HG03521 (cell line): ENCODE measurements around the gene ATG7.
"Not testable (repeated sequence)": the region's sequence is repeated elsewhere in the genome, so short reads cannot be mapped to it uniquely, and the experiment has no call there.

Source experiments
- ATAC-seq: cut with Tn5 transposase; IDR thresholded peaks from one replicate; pipeline ENCODE4 v1.9.1; 2021; ENCODE audit warnings: mild to moderate bottlenecking, moderate library complexity; ENCODE audit not compliant: unreplicated experiment

Gene ATG7

DNA sequence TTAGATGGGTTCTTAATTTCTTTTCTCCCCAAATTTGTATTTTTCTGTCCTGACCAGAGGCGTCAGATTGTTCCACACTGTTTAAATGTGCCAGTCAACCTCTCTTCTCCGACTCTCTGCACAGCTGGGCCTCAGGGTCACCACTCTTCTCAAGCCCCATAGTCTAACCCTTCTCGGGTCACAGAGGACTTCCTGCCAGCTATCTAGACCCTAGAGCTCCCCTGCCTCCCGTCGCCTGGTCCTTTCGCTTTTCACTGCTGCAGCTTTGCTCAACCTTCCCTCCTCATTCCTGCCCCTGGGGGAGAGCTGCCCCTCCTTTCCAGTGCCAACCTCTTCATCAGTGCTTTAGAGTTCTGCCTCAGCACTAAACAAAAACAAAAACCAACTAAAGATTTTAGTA is 151.7 kb downstream of the ATG7 start:
- no peak for ATAC-seq

- no peak for ATAC-seq
These were observed 152.1 kb downstream of the ATG7 start for GRCh38 chr3:11424277-11424676.

- no peak for ATAC-seq
These were observed 158.0 kb downstream of the ATG7 start for GRCh38 chr3:11430207-11430606.

GRCh38 chr3:11430624-11431023 is 158.4 kb downstream of the ATG7 start:
- no peak for ATAC-seq

DNA sequence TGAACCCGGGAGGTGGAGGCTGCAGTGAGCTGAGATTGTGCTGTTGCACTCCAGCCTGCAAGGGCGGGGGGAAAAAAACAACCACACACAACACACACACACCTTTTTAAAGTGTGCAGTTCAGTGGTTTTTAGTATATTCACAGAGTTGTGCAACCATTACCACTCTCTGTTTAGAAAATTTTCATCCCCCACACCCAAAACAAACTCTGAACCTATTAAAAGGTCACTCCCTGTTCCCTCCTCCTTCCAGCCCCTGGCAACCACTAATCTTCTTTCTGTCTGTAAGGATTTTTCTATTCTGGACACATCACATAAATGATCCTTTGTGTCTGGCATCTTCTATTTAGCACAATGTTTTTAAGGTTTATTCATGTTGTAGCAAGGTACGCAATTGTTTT is 159.1 kb downstream of the ATG7 start:
- no peak for ATAC-seq

- ATAC-seq: no peak
These were observed 161.9 kb downstream of the ATG7 start for GRCh38 chr3:11434017-11434526.

DNA sequence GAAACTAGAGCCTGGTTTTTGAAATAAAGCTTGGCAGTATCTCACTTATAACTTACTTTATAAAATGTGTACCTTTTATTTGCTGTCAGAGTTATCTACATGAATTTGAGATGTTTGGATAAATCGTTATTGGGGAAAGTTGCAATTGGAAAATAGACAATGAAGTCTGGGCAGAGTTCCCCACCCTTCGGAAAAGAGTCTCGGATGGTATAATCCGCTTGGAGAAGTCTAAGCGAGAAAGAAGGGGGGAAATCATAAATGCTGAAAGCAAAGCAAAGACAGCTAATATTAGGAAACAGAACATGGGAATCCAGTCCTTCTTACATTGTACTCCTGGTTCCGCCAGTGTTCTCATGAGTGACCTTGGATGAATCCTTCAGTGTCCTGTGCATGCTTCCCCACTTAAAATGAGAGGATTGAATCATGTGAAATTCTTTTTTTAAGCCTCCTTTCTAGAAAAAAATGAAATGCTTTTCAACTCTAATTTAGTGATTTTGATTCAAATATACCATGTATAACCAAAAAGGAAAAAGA is 162.4 kb downstream of the ATG7 start:
- no peak for ATAC-seq

GRCh38 chr3:11435440-11436165 is 163.4 kb downstream of the ATG7 start:
- ATAC-seq: no peak

- no peak for ATAC-seq
These were observed 164.6 kb downstream of the ATG7 start for GRCh38 chr3:11436775-11437174.

- no peak for ATAC-seq
These were observed 165.3 kb downstream of the ATG7 start for GRCh38 chr3:11437506-11437905.

- no peak for ATAC-seq
These were observed 166.4 kb downstream of the ATG7 start for GRCh38 chr3:11438646-11439045.

DNA sequence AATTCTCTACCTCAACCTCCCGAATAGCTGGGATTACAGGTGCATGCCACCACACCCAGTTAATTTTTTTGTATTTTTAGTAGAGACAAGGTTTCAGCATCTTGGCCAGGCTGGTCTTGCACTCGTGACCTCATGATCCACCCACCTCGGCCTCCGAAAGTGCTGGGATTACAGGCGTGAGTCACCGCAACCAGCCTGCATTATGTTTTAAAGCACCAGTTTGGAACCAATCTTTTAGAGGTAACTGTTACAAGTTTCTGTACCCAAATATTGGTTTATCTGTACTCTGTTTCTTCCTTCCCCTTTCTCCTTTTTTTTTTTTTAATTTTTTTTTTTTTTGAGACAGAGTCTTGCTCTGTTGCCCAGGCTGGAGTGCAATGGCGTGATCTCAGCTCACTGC is 169.1 kb downstream of the ATG7 start:
- not testable (repeated sequence) for ATAC-seq

- no peak for ATAC-seq
These were observed 172.2 kb downstream of the ATG7 start for GRCh38 chr3:11444404-11444803.

DNA sequence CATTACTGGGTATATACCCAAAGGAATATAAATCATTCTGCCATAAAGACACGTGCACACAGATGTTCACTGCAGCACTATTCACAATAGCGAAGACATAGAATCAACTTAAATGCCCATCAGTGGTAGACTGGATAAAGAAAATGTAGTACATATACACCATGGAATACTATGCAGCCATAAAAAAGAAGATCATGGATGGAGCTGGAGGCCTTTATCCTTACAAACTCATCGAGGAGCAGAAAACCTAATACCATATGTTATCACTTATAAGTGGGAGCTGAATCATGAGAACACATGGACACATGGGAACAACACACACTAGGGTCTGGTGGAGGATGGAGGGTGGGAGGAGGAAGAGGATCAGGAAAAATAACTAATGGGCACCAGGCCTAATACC is 173.0 kb downstream of the ATG7 start:
- ATAC-seq: not testable (repeated sequence)

- ATAC-seq: no peak
These were observed 173.7 kb downstream of the ATG7 start for GRCh38 chr3:11445883-11446282.

DNA sequence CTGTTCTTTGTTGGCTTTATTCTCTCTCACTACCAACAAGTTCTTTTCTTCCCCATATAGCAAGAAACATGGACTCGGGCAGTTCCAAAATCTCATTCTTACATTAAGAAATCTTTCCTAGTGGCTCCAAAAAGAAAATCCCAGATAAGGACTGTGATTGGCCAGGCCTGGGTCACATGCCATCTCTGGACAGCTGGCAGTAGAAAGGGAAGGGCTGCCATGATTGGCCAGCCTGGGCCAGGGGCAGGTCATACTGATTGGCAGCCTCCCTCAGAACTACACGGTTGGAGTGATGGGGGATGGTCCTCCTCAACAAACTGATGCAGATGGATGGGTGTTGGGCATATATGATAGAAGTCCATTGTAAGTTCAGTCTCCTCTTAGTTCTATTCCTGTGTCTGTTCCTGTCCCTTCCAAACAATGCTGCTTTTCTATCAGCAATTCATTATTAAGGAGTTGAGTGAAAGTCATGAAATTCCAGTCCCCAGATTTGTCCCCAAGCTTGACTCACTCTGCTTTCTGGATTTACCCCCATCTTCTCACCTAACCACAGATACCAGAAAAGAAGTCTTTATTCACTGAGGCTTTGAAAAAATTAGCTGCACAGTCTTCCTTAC is 175.5 kb downstream of the ATG7 start:
- no peak for ATAC-seq

- ATAC-seq: no peak
These were observed 177.8 kb downstream of the ATG7 start for GRCh38 chr3:11450015-11450414.

DNA sequence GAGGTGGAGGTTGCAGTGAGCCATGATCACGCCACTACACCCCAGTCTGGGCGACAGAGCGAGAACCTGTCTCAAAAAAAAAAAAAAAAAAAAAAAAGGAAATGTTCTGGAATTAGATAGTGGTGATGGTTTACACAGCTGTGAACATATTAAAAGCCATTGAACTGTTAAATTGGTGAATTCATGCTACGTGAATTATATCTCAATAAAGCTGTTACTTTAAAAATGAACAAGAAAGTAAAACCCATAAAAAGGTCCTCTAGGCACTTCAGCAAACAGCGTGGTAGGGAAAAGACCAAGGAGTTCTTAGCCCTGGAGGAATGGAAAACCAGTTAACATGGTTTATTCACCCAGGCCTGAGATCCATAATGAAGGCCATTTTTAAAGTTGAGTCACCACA is 180.1 kb downstream of the ATG7 start:
- no peak for ATAC-seq

DNA sequence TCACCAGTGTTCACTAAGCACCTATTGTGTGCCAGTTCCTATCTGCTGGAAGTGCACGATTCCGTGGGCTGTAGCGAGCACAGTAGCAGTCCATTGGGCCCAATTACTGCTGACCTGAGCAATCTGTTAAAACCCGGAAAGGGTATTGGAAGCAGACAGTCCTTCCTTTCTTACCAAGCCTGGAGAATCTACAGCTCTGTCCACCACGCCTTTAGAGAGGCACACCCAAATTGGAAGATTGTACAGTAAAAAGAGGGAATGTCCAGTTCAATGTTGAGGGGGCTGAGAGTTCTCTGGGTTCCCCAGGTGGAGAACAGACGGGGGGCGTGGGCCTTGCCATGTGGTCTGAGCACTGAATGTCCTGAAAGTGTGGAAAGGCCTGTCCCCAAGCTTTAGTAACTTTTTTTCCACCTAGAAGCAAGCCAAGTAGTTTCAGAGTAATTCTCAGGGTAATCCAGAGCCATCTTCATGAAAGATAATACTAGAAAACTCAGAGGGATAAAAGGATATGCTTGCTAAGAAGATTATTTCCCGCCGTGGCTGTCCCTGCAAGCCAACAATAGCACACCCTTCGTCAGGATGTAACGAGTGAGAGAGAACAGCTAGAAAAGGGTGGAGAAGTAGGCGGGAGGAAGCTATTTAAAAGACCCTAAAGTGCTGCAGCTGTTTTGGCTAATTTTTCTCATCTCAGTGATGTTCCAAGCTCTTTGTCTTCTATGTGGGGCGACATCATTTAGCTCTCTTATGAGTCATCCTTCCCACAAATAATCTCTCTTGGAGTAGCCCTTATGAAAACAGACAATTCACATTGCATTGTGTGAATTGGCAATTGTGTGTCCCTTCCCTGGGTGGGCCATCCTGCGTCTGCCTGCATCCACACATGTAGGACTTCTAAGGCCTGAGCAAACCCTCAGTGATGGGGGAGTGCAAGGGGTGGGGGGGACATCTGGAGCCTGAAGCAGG is 181.0 kb downstream of the ATG7 start:
- ATAC-seq: no peak

DNA sequence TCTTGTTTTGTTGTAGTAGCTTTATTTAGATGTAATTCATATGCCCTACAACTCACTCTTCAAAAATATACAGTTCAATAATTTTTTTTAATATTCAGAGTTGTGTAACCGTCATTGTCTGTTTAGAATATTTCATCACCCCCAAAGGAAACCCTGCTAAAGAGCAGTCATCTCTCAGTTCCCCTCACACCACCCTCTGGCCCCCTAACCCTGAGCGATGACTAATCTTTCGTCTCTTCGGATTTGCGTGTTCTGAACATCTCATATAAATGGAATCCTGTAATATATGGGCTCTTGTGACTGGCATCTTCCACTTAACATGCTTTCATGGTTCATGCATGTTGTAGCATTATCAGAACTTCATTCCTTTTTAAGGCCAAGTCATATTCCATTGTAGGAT is 183.8 kb downstream of the ATG7 start:
- no peak for ATAC-seq

DNA sequence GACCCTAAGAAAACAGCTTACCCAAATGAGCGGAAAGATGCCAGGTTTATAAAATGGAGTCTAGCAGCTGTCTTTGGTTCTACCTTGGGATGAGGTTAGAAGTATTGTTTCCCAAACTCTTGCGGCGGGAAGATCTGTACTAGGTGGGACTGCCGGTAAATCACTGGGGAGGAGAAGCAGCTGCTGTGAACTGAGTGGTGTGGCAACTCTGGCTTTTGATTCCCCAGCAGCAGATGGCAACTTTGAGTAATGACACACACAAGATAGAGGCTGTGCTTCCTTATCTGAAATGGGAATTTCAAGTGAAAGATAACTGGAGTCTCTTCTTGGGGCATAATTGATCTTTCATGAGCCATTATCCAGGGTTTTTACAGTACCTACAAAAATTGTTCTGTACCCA is 184.9 kb downstream of the ATG7 start:
- no peak for ATAC-seq
